Skeletal muscle cell (primary cell): ENCODE measurements around the gene NFATC2.
"Not testable (repeated sequence)": the region's sequence is repeated elsewhere in the genome, so short reads cannot be mapped to it uniquely, and the experiment has no call there.

Source experiments
- DNase-seq: peaks from one replicate; pipeline ENCODE4 v3.0.0-alpha.2; 2010; ENCODE audit warnings: low read depth
- H3K4me3 ChIP-seq: 2 replicates; pipeline ENCODE4 v1.5.1; 2011; ENCODE audit warnings: low read depth, mild to moderate bottlenecking, control low read depth, low read length, moderate library complexity

The NFATC2 gene

GRCh38 chr20:51542033-51542570 lies 417 bp downstream of the NFATC2 start:
- no peak for DNase-seq
- H3K4me3 ChIP-seq, result no peak overlapping the region

DNA sequence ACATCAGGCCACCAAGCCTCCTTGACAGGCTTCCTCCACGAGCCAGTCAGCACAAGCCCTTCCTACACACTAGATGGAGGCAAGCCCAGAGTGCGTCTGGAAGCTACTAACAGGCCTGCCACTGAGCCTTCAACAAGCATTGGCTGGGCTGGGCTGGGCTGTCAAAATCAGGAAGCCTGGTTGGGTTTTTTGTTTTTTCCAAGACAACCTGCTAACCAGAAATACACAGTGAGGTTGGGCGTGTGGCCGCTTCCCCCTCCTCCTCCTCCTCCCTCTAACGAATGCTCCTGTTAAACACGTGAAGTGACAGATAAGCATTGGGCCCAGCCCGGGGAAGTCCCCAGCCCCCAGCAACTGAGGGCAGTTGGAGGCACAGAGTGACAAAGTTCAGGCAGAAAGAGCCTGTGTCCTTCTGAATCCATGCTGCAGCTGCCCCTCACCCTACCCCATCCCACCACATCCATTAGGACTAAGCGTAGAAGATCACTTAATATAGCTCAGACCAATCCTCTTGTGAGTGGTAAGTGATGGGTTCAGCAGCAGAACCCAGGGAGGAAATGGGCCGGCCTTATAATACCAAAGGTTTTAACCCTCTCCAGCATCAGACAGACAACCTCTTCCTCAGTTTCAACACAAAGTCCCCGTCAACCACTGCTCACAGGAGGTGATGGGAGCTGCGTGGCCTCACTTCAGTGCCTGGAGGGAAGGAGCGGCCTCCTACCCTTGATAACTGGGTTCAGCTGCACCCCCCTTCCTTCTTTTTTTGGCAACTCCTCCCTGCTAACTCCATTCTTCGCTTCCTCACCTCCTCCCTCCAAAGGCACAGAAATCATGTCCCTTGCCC lies 1.1 kb downstream of the NFATC2 start:
- H3K4me3 ChIP-seq, result no peak overlapping the region
- DNase-seq, result no peak

- no peak for DNase-seq
- H3K4me3 ChIP-seq, result no peak overlapping the region
These were observed 1.9 kb downstream of the NFATC2 start for GRCh38 chr20:51540580-51540979.

- DNase-seq, H3K4me3 ChIP-seq: not testable (repeated sequence)
These were observed 2.4 kb downstream of the NFATC2 start for GRCh38 chr20:51540074-51540473.

DNA sequence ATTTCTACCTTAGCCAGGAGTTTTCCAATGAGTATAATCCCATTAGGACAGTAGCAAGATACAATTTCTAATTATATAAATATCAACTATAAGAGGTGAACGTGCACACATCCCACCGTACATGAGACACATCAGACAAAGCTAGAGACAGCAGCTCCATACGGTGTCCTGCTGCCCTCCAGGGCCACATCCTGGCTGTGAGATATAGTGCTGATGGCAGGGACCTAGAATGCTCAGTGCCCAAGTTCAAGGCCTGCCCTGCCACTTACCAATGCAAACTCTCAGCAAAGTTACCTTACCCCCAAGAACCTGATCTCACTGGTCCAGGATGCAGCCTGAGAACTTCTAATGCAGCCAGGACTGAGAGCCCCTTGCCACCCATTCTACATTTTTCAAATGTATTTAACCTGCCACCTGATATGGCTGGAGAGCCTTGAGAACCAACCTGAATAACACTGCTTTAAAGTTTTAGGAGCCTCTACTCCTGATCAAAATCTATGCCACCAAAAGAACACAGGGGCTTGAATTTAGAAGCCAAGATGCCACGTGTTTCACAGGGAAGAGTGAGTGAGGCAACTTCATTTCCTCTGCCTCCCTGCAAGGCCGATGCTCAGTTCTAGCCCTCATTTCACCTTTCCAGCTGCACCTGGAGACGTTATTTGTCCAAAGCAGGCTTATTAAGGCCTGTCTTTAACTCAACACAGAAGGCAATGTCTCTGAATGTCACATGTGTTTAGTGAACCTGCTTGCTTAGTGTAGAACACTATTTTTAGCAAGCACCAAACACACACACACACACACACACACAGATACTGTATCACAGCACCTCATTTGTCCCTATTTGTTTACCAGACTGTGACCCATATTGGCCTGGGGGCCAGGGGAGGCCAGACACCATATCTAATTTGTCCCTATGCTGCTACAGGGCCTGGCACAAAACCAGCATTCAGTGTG lies 6.1 kb downstream of the NFATC2 start:
- DNase-seq, result no peak
- no peak overlapping the region for H3K4me3 ChIP-seq

GRCh38 chr20:51535674-51536073 lies 6.8 kb downstream of the NFATC2 start:
- no peak for DNase-seq
- no peak overlapping the region for H3K4me3 ChIP-seq

- DNase-seq, result no peak
- H3K4me3 ChIP-seq, result no peak overlapping the region
These were observed 7.5 kb downstream of the NFATC2 start for GRCh38 chr20:51535075-51535386.

DNA sequence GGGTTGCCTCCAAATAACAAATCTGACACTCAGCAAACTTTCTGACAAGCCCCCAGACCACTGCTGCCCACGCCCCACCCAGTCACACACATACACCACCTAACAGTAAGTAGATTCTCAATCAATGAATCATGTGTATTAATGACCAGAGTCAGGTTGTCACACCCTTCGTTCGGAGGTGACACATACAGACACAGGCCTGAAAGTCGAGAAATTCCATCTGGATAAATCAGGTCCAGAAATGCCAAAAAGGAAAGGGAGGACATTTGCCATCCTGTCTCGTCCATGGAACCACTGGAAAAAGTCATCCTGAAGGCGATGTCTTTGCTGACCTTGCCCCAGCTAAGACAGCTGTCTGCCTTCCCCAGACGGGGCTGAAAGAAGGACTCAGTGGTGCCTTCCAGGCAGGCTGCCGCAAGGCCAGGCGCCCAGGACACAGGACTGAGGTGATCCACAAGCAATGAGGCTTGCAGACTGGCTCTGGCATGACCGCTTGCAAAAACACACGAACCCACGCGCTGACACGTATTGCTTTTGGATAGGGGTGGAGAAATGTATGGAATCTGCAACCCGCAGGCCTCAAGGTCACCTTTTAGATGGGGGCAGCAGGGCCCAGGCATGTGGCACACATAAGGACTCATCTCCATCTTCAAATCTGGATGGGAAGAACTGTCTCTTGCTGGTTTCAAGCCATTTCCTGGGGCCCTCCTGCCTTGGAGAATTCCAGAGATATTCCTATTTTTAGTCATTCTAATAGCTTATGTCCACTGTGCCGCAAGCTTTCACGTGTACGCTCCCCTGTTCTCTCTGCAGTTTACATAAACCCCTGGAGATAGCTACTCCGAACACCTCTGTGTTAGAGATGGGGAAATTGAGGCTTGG lies 9.0 kb downstream of the NFATC2 start:
- no peak for DNase-seq
- no peak overlapping the region for H3K4me3 ChIP-seq

GRCh38 chr20:51532577-51533191 lies 9.8 kb downstream of the NFATC2 start:
- no peak for DNase-seq
- no peak overlapping the region for H3K4me3 ChIP-seq

DNA sequence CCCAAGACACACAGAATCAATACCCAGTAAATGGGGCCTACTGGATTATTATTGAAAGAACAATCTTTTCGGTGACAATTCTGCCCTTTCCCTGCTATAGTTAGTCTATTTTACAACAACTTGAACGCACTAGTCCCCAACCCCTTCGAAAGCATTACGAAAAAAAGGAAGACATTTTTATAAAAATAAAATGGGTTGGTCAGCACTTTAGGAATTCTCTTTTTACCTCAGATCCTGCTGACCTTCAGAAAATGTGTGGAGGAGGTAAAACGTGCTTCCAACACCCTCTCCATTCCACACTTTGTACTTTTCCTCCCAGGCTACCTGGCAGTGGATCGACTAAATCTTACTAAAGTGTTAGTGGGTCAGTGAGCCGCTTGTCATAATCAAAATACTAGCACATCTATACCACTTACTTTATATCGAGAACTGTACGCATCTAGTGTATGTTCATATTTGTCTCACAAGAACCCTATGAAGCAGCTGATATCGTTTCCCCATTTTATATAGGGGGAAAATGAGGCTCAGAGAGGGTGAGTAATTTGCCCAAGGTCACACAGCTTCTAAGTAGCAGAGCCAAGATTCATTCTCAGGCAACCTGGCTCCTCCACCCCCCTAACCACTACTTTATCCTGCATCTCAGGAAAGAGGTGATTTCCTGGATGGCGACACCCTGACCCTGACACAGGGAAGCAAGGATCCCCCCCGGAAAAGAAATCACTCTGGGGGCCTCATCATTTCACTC lies 10.6 kb downstream of the NFATC2 start:
- DNase-seq, result no peak
- no peak overlapping the region for H3K4me3 ChIP-seq

GRCh38 chr20:51531141-51531710 lies 11.3 kb downstream of the NFATC2 start:
- H3K4me3 ChIP-seq, result no peak overlapping the region
- no peak for DNase-seq

DNA sequence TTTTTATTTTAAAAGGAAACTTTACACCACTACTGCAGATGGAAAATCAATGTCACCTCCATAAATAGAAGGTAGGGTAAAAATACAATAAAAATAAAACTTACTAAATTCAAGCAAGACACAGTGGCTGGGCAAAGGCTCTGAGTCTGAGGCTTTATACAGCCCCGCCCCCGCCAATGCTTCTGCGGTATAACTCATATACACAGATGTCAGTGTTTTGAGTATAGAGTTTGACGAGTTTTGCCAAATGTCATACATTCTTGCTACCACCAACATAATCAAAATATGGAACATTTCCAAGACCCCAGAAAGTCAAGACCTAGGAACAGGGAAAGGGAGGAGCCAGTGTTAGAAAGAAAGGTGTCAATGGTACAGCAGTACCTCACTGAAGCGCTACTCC lies 12.8 kb downstream of the NFATC2 start:
- DNase-seq, result no peak
- no peak overlapping the region for H3K4me3 ChIP-seq

- DNase-seq, result no peak
- peak overlapping the region; percentile 6 for H3K4me3 ChIP-seq
These were observed 13.3 kb downstream of the NFATC2 start for GRCh38 chr20:51529081-51529681.

DNA sequence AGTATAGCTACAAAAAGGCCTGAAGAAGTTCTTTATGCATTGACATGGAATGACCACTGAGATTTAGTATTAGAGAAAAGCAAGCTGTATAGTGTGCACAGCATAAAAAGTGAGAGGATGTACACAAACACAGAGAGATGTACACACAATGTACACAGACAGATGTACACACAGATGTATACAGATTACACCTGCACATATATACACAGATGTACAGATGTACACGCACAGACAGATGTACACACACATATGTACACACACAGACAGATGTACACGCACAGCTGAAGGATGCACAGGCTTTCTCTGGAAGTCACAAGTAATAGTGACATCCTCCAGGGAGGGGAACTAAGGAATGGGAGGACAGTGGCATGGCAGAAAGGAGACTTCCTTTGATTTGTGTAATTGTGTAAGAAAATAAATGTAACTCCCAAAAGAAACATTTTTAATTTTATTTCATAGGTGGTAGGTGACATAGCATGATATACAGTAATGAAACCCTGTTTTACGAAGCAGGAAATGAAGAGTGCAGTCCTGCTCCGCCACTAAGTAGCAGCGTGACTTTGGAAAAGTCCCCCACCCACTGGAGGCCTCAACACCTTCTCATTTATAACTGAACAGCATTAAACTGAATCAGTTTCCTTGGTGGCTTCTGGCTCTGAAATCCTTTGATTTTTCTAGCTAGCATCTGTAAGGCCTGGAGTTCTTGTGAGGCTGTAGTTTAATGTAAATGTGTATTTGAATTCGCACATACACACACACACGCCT lies 14.1 kb downstream of the NFATC2 start:
- DNase-seq, result no peak

DNA sequence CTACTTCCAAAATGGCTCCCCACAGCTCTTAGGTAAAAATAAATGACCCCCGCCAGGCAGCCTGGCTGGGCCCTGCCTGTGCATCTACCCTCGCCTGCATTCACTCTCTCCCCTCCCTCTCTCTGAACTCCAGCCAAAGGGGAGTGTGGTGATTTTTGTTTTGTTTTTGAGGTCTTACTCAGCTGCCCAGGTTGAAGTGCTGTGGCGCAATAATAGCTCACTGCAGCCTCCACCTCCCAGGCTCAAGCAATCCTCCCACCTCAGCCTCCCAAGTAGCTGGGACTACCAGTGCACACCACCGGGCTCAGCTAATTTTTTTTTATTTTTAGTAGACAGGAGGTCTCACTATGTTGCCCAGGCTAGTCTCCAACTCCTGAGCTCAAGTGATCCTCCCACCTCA lies 15.8 kb downstream of the NFATC2 start:
- H3K4me3 ChIP-seq, result no peak overlapping the region
- DNase-seq, result no peak

More for the DNA sequence above, 14.1 kb downstream of the NFATC2 start:
- no peak overlapping the region for H3K4me3 ChIP-seq

DNA sequence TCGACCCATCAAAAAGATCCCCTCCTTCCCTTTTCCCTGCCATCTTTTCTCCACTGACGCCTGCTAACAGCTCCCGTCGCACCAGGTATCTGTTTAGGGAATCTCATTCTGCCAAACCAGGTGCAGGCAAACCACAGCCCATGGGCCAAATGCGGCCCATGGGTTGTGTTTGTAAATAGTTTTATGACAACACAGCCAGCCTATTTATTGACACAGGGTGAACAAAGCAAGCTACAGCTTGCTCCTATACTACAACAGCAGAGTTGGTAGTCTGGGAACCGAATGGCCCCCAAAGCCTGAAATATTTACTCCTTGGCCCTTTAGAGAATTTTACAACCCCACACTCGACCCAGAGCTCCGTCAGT lies 16.4 kb downstream of the NFATC2 start:
- DNase-seq, result no peak
- H3K4me3 ChIP-seq, result no peak overlapping the region
